DMS53 treated with DMSO at 0.1 percent for 48 hours (cell line): ENCODE data around the gene SPATA31E1.
"Not testable (repeated sequence)": the region's sequence is repeated elsewhere in the genome, so short reads cannot be mapped to it uniquely, and the experiment has no call there.

Experiments used
- DNase-seq: peaks from one replicate; lab custom pipeline; 2025; ENCODE audit not compliant: unreplicated experiment; lab: John Stamatoyannopoulos, UW

SPATA31E1 gene

GRCh38 chr9:87882627-87883026 lies at the start of gene SPATA31E1:
Gene SPATA31E1 (plus strand): TSS chr9:87882877. CDS start chr9:87882892, 15 bp downstream.
- no peak for DNase-seq

GRCh38 chr9:87834357-87834756 lies 48.3 kb upstream of the SPATA31E1 start:
- no peak for DNase-seq

GRCh38 chr9:87836536-87836935 lies 46.1 kb upstream of the SPATA31E1 start:
- DNase-seq = no peak

GRCh38 chr9:87836951-87837705 lies 45.5 kb upstream of the SPATA31E1 start:
- no peak for DNase-seq

- DNase-seq = no peak
Observed at GRCh38 chr9:87840134-87840533, 42.5 kb upstream of the SPATA31E1 start.

- DNase-seq = no peak
Observed at GRCh38 chr9:87842878-87843585, 39.6 kb upstream of the SPATA31E1 start.

- DNase-seq = no peak
Observed at GRCh38 chr9:87844506-87844905, 38.2 kb upstream of the SPATA31E1 start.

GRCh38 chr9:87847817-87848216 lies 34.9 kb upstream of the SPATA31E1 start:
- DNase-seq = not testable (repeated sequence)

GRCh38 chr9:87849144-87849758 lies 33.4 kb upstream of the SPATA31E1 start:
- no peak for DNase-seq

- DNase-seq = no peak
Observed at GRCh38 chr9:87850391-87850790, 32.3 kb upstream of the SPATA31E1 start.

GRCh38 chr9:87851186-87851585 lies 31.5 kb upstream of the SPATA31E1 start:
- DNase-seq = not testable (repeated sequence)

- no peak for DNase-seq
Observed at GRCh38 chr9:87853302-87853701, 29.4 kb upstream of the SPATA31E1 start.

GRCh38 chr9:87853876-87854579 lies 28.6 kb upstream of the SPATA31E1 start:
- DNase-seq = no peak

GRCh38 chr9:87854580-87854955 lies 28.1 kb upstream of the SPATA31E1 start:
- DNase-seq = no peak

- DNase-seq = no peak
Observed at GRCh38 chr9:87855061-87855460, 27.6 kb upstream of the SPATA31E1 start.

- DNase-seq = no peak
Observed at GRCh38 chr9:87857141-87857947, 25.3 kb upstream of the SPATA31E1 start.

- DNase-seq = no peak
Observed at GRCh38 chr9:87857948-87858335, 24.7 kb upstream of the SPATA31E1 start.

GRCh38 chr9:87859137-87859536 lies 23.5 kb upstream of the SPATA31E1 start:
- DNase-seq = no peak

GRCh38 chr9:87859786-87860185 lies 22.9 kb upstream of the SPATA31E1 start:
- no peak for DNase-seq

GRCh38 chr9:87861332-87861731 lies 21.3 kb upstream of the SPATA31E1 start:
- no peak for DNase-seq
